HFF-Myc (cell line): Measurements from ENCODE around the gene OTUD4.

ENCODE experiments used
- DNase-seq: peaks from one replicate; pipeline ENCODE4 v3.0.0-alpha.2; 2011; ENCODE audit warnings: low read depth; ENCODE audit errors: extremely low read depth
- H3K4me3 ChIP-seq: replicated peaks from 2 replicates; pipeline ENCODE4 v1.5.1; 2011; ENCODE audit warnings: low read depth, mild to moderate bottlenecking, control low read depth, low read length
- TF ChIP-seq, protein P1 (sequence below): IDR thresholded peaks from 2 replicates; pipeline ENCODE4 v1.5.1; 2012; ENCODE audit warnings: mild to moderate bottlenecking, low read depth, low read length, control low read depth; ENCODE audit errors: missing control alignments

OTUD4 gene

DNA sequence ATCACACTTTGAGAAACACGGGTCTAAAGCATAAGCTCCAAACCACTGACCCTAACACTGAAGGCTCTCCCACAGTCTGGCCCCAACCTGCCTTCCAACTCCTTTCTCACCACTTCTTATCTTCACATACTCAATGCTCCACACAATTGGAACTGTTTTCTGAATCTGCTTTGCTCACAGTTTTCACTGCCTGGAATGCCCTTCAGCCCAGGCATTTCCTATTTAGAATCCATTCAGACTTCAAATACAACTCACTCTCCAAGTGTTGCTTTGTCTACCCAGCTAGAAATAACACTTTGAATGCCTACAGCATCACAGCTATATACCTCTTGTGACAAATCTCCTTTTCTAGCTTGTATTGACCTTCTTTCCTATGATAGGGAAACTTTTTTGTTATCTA, 10.2 kb downstream of the OTUD4 start:
- TF ChIP-seq, protein P1, sequence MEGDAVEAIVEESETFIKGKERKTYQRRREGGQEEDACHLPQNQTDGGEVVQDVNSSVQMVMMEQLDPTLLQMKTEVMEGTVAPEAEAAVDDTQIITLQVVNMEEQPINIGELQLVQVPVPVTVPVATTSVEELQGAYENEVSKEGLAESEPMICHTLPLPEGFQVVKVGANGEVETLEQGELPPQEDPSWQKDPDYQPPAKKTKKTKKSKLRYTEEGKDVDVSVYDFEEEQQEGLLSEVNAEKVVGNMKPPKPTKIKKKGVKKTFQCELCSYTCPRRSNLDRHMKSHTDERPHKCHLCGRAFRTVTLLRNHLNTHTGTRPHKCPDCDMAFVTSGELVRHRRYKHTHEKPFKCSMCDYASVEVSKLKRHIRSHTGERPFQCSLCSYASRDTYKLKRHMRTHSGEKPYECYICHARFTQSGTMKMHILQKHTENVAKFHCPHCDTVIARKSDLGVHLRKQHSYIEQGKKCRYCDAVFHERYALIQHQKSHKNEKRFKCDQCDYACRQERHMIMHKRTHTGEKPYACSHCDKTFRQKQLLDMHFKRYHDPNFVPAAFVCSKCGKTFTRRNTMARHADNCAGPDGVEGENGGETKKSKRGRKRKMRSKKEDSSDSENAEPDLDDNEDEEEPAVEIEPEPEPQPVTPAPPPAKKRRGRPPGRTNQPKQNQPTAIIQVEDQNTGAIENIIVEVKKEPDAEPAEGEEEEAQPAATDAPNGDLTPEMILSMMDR: no peak
- no peak overlapping the region for H3K4me3 ChIP-seq

DNA sequence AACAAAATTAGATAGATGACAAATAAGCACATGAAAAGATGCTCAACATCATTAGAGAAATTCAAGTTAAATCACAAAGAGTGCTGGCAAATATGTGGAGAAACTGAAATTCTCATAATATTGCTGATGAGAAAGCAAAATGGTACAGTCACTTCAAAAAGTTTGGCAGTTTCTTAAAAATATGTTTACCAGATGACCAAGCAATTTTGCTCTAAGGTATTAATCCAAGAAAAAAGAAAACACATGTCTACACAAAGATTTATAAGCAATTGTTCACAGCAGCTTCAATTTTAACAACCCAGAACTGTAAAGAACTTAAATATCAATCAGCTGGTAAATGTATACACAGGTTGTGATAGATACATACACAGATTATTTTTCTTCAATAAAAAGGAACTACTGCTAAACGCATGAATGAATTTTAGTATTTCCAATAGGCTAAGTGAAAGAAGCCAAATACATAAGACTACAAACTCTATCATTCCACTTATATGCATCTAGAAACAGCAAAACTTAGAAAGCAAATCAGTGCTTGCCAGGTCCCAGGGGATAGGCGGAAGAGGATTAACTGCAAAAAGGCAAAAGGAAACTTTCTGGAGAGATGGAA, 11.7 kb downstream of the OTUD4 start:
- H3K4me3 ChIP-seq: no peak overlapping the region
- no peak for DNase-seq
- TF ChIP-seq, protein P1: no peak

More for the DNA sequence above, 10.2 kb downstream of the OTUD4 start:
- DNase-seq: no peak

DNA sequence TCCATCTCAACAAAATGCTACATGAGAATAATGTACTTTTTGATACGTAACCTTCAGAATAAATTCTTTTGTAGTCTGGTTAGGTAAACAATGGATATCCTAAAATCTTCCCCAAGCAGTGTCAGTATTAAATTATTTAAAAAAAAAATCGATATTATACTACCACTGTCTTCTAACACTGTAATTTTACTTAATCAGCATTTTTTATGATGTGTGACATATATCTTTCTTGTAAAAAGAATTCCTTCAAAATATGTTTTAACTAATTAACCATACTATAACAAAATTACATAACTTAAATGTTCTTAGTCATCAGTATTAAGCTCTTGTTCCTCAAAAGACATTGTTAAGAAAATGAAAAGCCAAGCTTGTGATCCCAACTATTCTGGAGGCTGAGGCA, 12.5 kb downstream of the OTUD4 start:
- H3K4me3 ChIP-seq: no peak overlapping the region
- TF ChIP-seq, protein P1: no peak
- DNase-seq: no peak

DNA sequence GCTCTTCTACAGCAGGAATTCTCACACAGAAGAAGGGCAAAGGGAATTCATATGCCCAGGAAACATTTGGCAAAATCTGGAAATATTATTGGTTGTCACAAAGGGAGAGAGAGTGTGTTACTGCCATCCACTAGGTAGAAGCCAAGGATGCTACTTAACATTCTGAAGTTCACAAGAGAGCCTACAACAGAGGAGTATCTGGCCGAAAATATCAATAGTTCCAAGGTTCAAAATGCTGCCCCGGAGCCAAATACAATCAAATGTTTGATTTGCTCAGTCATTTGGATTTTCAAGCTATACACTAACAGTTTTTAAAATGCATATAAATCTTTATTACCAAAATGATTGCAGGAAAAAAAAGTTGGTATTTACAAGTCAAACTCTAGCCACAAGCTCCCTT, 18.8 kb downstream of the OTUD4 start:
- no peak overlapping the region for H3K4me3 ChIP-seq
- TF ChIP-seq, protein P1: no peak
- no peak for DNase-seq

DNA sequence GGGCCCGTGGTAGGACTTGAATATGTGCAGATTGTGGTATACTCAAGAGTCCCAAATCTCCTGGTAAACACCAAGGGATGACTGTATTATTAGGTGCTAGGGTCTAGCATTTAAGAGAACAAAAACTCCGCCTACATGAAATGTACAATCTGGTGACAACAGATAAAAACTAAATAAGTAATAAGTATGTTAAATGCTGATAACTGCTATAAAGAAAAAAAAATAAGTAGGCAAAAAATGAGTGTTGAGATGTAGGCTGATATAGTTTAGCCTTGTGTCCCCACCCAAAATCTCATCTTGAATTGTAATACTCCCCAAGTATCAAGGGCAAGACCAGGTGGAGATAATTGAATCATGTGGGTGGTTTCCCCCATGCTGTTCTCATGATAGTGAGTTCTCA, 23.4 kb downstream of the OTUD4 start:
- no peak overlapping the region for H3K4me3 ChIP-seq
- TF ChIP-seq, protein P1: no peak
- DNase-seq: no peak

DNA sequence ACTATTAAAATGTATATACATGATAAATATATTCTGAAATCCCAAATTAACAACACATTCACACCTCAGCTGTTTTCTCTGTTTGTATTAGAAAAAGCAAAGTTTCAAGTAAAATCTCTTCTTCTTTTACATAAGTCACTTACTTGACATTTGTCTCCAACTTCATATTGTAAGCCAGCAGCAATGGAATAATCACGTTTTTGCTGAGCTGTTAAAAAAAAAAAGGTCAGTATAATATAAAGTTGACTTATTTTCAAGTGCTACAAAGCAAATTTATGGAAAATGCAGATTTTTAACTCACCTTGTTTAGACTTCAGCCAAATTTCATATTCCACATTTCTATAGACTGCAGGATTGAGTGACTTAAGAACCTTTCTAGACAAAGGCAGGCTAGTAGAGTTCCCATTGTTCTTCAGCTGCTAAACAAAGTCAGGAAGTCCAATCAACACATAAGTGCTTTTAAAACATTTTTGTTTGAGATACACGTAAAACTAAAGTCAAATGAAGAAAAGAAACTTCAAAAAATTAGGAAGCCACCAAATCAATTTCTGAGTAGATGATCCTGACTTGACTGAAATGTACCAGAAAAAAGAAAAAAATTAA, 25.0 kb downstream of the OTUD4 start:
- no peak for DNase-seq
- no peak overlapping the region for H3K4me3 ChIP-seq
- TF ChIP-seq, protein P1: no peak
